HG02973 (cell line): Measurements from ENCODE around the gene IGLL1.
"Not testable (repeated sequence)": the region's sequence is repeated elsewhere in the genome, so short reads cannot be mapped to it uniquely, and the experiment has no call there.

ENCODE experiments used
- ATAC-seq: cut with Tn5 transposase; IDR thresholded peaks from one replicate; pipeline ENCODE4 v1.9.1; 2021; ENCODE audit warnings: moderate library complexity; ENCODE audit not compliant: unreplicated experiment

IGLL1 gene

DNA sequence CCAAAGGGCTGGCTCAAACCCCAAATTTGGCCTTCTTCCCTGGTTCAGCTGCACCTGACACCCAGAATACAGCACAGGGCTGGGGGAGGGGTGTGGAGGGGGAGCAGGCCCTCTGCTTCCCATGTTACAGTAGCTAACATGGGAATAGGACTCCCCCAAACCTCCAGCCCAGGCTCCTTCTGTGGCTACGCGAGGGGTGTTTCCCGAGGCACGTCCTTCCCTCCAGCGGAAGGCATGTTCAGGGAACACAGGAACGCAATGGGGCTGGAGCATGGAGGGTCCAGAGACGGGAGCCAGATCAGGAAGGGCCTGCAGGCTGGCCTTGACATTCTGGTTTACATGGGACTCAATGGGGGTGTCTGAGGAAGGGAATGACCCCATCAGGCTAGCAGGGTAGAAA, 11.8 kb upstream of the IGLL1 start:
- no peak for ATAC-seq

DNA sequence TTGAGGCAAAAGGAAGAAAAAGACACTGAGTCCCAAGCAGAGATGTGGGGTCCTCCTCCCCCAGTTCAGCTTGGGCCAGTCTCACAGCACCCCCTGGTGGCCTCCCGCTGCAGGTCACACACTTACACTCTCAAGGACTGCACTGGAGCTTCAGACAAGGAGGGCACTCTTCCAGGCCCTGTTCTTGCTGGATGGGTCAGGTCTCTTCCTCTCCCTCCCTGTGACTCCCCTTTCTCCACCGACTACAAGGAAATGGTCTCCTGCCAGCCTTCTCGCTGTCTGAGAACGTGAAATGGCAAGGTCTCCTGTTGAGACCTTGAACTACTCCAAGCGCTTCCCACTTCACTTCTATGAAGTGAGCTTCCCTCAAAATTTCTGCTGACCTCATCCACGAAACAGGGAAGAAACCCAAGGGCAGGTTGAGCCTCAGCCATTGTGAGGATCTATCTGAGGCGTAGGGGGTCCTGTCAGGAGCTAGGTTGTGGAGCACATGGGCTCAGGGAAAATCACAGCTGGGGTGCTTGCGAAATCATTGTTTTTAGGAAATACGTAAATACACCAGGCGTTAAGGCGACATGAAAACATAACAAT, 11.2 kb upstream of the IGLL1 start:
- no peak for ATAC-seq

DNA sequence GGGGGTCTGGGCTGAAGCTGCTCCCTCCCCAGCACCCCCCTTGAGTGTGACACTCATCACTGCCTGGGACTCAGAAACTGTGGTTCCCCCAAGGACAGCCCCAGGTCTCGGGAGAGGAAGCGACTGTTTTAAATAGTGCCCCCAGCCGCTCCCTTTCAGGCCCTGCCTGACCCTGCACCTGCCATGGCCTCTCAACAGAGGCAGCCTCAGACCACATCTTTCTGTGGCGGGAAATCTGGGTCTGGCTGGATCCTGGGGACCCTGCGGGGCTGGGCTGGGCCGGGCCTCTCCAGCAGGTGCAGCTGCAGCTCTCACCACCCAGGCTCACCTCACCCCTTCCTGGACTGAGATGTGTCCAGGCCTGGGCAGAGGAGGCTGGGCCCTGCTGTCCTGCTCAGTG, 3.7 kb upstream of the IGLL1 start:
- ATAC-seq, result no peak

DNA sequence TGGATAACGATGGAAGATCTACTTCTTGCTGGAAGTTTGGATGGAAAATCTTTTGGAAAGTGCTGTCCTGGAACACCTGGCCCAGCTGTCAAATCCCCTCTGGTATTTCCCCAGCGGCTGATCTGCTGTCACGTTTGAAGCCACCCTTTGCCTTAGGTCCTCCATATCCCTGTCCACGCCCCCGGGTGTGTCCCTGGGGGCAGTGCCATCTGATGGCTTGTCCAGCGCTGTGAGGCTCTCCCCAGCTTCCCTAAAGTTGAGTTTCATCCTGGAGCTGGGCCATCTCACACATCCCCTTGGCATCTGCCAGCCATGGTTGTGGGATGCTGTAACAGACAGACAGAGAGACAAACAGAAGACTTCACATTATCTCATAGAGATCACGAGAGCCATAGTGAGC, 3.1 kb upstream of the IGLL1 start:
- ATAC-seq, result no peak

DNA sequence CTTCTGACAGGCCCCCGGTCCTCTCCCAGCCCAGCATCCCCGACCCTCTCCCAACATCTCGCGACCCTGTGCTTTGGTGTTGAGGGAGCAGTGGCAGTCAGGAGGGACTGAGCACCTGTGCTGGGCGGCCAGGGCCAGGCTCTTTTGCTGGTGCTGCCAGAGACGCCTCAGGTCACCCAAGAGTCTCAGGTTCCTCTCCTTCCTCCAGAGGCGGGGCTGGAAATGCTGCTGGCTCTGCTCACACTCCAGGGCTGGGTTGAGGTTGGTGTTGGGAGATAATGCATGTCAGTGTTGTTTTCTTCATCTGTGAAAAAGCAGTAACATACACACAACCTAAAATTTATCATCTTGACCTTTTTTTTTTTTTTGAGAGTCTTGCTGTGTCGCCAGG, 1.2 kb upstream of the IGLL1 start:
- no peak for ATAC-seq

DNA sequence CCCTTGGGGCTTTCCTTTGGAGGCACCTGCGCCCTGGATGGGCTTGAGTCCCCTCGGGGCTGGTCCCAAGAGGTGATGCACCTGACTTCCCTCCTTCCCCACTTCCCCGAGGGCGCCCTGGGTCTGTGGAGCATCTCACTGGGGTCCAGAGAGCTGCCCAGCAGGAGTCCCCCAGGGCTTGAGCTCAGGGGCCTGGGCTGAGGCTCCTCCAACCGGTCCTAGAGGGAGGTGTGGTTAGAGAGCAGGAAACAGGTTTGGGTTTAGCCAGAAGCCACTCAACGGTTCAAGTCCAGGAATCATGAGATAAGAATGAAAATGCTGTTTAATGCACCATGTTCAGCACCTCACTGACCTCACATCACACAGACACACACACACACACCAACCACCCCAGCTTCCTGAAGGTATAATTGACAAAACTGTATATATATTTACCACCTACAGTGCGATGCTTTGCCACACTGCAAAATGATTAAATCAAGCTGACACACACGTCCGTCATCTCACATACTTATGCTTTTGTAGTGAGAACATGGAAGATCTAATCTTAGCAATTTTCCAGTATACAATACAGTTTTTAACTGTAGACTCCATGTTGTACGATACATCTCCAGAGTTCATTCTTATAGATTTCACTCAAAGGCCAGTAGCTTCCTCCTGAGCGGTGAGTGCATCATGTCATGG, 628 bp upstream of the IGLL1 start:
- ATAC-seq, result no peak

DNA sequence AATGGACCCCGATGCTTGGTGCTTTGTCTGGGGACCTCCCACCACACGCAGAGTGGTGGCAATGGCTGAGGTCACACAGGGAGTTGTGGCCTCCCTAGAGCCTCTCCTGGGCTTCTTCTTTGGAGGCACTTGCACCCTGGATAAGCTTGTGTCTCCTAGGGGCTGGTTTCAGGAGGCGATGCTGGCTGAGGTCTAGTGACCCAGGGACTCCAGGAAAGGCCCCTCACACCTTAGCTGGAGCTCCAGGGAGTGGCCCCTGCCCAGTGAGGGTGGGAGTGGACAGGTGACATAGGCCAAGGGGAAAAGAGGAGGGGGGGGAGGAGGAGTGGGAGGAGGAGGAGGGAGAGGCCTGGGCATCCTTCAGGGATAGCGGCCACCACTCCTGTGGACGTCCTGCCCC, 810 bp downstream of the IGLL1 start:
- no peak for ATAC-seq

DNA sequence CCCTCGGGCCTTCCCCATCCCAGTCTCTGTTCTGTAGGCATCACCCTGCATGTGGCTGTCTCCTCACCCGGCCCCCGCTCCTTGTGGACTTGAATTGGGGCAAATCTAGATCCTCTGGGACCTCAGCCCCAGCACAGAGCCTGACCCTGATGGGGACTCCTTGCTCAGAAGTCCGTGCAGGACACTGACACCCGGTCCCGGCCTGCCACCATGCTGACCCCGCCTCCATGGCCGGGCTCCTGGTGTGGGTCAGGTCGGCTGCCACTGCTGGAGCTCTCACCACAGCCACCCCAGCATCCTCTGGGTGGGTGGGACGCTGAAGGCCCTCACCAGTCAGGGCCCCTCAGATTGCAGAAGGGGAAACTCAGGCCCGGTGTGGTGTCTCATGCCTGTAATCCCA, 1.8 kb downstream of the IGLL1 start:
- ATAC-seq, result no peak

DNA sequence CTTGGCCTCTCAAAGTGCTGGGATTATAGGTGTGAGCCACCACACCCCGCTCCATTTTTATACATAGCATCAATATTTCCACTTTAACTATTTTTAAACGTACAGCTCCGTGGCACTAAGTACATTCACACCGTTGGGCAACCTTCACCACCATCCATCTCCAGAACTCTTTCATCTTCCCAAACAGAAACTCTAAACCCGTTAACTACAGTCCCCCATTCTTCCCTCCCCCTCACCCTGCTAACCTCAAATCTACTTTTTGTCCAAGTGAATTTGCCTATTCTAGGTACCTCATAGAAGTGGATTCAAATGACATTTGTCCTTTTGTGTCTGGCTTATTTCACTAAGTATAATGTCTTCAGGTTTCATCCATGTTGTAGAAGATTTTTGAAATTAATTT, 3.4 kb downstream of the IGLL1 start:
- no peak for ATAC-seq

DNA sequence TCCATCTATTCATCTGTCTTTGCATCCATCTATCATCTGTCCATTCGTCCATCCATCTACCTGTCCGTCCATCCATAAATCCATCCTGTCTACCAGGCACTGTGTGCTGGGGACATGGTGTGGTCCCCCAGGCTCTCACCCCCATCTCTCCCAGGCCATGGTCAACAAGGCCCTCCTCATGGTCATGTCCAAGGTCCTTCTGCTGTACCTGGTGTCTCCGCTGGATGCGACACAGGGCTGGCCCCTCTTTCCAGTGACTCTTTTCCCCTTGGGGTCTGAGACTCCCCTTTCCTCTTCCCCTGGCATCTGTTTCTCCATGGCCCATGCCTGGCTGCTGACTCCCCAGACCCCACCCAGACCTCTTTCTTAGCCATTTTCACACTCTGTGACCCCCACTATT, 4.5 kb downstream of the IGLL1 start:
- no peak for ATAC-seq

DNA sequence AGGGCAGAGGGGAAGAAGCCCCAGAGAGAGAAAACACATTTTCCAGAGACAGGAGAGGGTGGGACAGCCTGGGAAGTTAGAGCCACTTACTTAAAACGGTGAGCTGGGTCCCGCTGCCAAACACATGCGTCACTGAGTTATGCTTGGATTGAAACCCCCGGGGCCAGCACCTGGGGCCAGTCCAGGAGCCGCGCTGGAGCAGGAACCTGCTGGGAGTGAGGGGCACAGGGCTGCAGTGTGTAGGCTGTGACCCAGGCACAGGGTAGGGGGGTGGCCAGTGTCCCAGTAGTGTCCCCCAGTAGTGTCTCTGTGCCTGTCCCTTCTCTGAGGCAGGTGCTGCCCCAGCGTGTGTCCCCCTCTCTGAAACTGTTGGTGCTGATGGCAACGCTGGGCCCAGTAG, 5.2 kb downstream of the IGLL1 start:
- no peak for ATAC-seq

DNA sequence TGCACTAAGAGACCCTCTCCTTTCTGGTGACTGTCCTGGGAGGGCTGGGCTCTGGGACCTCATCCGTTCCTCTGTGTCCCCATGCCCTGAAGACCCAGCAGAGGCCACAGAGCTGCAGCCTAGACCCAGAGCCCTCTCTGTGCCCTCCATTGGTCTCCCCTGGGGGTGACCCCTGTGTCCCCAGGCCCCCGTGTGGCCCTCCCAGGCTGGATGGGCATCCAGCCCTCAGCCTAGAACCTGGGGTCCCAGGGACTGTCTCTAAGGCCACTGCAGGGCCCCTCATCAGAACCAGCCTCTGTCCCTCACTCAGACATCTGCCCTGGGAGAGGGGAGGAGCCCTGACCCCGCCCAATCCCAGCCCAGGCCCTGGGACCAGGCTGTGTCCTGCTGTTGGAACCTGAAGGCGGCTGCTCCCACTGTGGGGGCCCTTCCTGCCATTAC, 5.7 kb downstream of the IGLL1 start:
- ATAC-seq, result no peak

DNA sequence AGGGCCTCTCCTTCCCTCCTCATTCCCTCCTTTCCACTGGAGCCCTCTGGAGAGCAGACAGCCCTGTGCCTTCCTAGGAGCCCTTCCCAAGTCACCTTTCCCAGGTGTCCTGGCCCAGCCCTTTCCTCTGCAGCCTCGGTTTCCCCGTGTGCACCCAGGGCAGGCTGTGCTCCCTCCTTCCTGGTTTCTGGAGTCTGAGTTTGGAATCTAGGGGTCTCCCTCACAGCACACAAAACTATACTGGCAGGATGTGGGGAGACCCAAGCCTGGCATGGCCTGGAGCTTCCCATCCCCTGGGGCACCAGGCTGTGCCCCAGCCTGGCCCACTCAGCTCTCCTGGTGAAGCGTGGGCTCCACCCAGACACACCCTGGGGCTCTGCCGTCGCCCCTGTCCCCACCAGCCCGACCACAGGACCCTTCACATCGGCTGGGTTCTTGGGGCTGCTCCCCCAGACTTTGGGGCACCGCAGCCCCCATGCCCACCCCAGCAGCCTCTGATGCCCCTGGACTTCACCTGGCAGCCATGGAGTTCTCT, 6.3 kb downstream of the IGLL1 start:
- not testable (repeated sequence) for ATAC-seq

DNA sequence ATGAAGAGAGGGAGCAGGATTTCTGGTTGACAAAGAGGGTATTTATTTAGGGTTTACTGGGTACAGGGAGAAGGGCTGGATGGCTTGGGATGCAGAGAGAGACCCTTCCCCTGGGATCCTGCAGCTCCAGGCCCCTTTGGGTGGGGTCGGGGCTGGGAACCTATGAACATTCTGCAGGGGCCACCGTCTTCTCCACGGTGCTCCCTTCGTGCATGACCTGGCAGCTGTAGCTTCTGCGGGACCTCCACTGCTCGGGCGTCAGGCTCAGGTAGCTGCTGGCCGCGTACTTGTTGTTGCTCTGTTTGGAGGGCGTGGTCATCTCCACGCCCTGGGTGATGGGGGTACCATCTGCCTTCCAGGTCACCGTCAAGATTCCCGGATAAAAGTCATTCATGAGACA, 7.0 kb downstream of the IGLL1 start:
- ATAC-seq, result not testable (repeated sequence)

DNA sequence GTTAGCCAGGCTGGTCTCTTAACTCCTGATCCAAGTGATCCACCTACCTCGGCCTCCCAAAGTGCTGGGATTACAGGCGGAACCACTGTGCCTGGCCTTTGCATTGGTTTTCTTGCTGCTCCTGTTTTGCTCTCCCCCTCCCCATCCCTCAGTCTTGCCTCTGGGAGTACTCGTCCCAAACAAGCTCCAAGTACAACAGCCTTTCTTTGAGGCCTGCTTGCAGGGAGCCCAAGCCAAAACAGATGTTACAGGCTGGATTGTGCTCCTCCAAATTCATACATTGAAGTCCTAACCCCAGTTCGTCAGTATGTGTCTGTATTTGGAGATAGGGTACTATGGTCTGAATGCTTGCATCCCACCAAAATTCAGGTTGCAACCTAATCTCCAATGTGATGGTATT, 8.6 kb downstream of the IGLL1 start:
- no peak for ATAC-seq

DNA sequence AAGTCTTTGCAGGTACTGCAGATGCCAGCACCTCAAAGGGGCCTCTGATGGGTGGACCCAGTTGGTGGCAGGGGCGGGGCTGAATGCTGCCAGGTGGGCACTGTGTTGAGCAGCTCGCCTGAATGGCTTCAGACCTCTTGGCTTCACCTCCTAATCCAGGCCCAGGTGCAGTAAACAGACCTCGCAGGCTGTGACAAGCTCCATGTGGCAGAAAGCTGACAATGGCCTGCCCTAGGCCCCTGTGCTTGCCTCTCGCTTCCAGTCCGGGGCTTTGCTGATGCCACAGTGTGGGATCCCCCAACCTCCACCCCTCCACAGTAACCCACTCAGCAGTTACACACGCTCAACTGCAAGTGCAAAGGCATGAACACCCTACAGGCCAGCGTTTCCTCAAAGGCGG, 9.4 kb downstream of the IGLL1 start:
- ATAC-seq, result no peak

DNA sequence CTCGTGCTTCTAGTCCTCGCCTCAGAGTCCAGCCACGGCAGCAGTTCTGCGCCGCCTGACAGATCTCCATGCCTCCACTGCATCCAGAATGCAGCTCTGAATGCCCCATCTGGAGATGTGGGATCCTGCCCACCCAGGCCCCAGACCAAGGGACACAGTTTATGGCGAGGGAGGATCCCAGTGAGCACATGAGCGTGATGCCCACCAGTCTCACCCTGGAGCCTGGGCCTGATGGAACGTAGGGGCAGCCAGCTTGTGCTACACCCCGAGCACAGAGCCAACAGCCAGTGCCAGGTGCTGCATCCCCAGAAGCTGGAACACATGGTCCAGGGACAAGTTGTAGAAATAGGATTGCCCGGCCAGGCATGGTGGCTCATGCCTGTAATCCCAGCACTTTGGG, 10.4 kb downstream of the IGLL1 start:
- no peak for ATAC-seq

DNA sequence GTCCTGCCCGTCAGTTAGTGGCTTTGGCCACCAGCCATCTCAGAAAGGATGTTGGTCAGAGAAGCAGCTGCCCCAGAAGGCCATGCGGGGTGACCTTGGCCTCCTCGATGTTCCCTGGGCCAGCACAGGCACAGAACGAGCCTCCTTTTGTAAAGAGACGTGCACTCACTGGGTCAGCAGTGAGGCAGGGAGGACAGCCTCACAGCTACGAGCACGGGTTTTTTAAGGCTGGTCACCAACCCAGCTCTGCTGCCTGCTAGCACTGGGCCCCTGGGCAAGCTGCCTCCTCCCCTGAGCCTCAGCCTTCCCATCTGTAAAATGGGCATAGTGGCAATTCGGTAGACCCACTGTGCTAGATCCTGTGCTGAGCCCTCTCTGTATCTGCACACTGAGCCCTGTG, 10.8 kb downstream of the IGLL1 start:
- no peak for ATAC-seq

DNA sequence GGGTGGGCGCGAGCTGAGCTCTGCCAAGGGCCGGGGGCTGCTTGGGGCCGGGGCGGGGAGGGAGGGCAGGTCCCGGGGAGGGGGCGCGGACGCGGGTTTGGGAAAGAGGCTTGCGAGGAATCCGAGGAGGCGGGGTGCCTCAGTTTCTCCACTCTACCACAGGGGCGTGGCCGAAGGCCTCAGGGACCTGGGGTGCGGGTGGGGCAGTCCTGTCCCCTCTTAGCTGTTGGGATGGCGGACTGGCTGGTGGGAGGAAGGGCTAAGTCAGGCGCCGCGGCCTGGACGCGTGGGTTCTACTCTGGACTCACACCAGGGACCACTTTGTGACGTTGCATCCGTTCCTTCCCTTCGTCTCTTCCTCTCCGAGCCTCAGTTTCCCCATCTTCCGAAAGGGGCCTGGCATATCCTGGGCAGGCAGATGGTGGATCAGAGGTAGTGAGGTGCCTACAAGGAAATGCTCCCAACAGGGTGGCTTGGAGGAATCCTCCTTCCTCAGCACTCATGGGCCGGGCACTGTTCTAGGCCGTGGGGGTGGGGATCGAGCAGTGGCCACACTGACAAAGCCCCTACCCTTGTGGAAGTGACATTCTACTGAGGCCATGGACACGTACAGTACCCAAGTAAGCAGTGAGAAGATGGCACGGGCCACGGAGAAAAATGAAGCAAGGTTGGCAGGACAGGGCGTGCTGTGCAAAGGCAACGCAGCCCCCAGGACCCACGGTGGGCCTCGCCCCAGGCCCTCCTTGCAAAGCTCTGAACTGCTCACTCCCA, 13.2 kb downstream of the IGLL1 start:
- ATAC-seq, result no peak

DNA sequence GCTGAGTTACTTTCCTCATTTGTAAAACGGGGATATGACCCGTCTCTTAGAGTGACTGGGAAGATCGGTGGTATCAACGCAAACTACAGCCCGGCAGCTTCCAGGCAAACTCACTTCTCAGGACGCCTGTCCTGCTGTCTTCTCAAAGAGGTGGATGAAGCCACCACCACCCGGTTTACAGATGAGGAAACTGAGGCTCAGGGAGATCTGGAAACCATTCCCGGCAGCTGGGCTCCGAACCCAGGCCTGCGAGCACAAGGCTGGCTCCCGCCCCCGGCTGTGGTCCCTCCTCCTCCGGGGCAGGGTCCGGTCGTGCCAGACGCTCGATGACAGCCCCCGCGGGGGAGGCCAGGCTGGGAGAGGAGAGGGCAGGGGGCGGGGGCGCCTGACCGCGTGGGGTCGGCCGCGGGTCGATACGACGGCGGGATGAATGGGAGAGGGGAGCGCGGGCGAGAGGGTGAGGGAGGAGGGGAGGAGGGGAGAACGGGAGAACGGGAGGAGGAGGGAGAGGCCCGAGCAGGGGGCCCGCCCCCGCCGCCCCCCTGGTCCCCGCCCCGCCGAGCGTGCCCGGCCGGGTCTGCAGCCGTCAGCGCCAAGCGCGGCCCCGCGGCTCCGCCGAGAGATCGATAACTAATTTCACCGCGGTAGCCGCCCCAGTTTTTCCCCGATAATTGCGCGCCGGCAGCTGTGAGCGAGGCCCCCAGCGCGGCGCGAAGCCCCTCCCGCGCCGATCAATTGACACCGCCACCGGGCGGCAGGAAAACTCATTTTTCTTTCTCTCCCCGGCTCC, 14.0 kb downstream of the IGLL1 start:
- no peak for ATAC-seq

DNA sequence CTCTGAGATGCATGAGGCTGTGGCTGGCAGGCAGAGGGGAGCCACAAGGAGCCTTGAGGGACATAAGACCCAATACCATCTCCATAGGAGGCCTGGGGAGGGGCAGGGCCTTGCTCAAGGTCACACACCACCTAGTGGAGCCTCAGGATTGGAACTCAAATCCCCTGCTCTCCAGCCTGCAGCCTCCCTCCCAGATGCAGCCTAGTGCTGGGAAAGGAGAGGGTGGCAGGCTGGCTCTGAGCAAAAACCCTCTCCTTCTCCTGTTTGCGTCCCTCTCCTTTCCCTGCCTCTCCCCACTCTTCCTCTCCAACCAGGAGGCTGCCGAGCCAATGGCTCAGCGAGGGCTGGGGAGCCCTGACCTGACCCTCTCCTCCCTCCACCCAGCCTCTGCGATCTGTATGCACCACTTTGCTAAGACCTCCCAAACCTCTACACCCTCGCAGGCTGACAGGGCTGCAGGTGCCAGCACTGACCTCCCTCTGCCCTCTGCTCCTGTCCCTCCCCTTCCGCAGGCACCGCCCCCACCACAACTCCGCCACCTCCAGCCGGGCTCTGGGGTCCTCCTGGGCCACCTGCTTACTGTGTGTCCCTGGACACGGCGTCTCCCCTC, 14.7 kb downstream of the IGLL1 start:
- ATAC-seq, result no peak
